Measurements from ENCODE around the gene SDHC. TPM values are rescaled to one million over a fixed set of nuclear protein-coding genes. Genes with fewer than 3 reads are reported as not detected.
"Not testable (repeated sequence)": the region's sequence is repeated elsewhere in the genome, so short reads cannot be mapped to it uniquely, and the experiment has no call there.

The SDHC gene
- polyA plus RNA-seq, 10 donors: 120 to 148 (median 133) TPM

GRCh38 chr1:161307892-161308638, 6.1 kb upstream of the SDHC start:
- no peak for DNase-seq

- no peak for DNase-seq
Observed at GRCh38 chr1:161309868-161310267, 4.3 kb upstream of the SDHC start, which contains the start of gene MPZ. MPZ (minus strand) TSS chr1:161309968; CDS start chr1:161309905, 63 bp downstream.

DNA sequence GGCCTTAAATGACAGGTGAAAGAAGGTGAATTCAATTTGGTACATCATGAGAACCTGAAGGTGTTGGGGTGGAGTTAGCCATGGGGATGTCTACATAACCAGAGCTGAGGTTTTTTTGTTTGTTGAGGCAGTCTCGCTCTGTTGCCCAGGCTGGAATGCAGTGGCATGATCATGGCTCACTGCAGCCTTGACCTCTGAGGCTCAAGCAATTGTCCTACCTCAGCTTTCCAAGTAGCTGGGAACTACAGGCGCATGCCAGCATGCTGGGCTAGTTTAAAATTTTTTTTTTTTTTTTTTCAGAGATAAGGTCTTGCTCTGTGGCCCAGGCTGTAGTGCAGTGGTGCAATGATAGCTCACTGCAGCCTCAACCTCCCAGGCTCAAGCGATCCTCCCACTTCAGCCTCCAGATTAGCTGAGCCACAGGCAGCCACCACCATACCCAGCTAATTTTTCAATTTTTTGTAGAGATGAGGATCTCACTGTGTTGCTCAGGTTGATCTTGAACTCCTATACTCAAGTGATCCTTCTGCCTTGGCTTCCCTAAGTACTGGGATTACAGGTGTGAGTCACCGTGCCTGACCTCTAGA, 2.5 kb upstream of the SDHC start:
- no peak for DNase-seq

GRCh38 chr1:161313554-161314200, 504 bp upstream of the SDHC start:
- DNase-seq: no peak

GRCh38 chr1:161315841-161316674, 1.9 kb downstream of the SDHC start:
- not testable (repeated sequence) for DNase-seq

GRCh38 chr1:161324020-161324419, 9.8 kb downstream of the SDHC start:
- no peak for DNase-seq

DNA sequence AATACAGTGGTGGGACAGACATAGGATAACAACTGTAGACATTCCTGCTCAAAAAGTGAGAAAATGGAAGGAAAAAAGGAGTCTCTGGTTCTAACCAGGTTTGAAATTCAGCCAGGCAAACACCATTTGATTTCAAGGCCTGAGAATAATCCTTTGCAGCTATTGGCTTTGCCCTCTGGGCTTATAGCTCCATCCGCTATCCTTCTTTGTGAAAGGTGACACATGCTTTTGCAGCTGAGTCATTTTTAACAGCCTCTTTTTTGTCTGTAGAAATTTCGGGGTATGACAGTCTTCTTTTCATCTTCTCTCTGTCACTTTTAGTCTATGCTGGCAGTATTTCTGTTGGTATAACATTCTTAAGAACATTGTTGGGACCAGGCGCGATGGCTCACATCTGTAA, 16.2 kb downstream of the SDHC start:
- DNase-seq: no peak

DNA sequence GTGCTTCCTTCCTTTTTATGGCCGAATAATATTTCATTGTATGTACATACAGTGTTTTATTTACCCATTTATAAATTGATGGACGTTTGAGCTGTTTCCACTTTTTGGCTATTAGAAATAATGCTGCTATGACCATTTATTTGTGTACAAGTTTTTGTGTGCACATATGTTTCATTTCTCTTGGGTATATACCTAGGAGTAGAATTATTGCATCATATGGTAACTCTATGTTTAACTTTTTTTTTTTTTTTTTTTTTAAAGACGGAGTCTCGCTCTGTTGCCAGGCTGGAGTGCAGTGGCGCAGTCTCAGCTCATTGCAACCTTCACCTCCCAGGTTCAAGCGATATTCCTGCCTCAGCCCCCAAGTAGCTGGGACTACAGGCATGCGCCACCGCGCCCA, 19.0 kb downstream of the SDHC start:
- no peak for DNase-seq

DNA sequence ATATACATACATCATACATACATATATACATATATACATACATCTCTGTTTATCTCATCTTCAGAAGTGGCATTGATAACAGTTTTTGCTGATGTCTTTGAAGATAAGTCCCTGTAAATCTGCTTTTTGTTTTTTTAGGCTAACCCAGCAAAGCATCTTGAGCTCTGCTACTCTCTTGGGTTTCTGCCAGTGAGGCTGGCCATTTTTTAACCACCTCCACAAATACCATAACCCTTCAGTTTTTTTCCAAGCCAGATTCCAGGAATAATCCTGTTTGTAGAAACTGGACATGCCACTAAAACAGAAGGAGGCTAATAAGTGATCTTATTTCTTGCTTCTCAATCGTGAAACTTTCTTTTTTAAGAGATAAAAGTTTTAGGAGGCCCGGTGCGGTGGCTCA, 21.6 kb downstream of the SDHC start:
- no peak for DNase-seq

DNA sequence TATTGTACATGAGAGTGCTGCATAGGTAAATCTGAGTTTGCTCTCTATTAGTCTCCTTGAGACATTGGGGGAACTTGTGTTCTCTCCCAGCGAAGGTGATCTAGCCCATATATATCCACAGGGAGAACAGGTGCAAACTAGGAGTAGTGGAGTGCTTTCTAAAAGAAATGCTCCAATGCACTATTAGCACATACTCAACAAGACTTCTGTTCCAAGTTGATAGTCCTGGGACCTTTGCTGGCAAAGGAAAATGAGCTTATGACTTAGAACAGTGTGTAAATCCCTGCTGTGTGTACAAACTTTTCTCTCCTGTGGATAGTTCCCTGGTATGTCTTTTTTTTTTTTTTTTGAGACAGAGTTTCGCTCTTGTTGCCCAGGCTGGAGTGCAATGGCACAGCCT, 28.0 kb downstream of the SDHC start:
- DNase-seq: no peak

GRCh38 chr1:161342821-161343220, 28.6 kb downstream of the SDHC start:
- DNase-seq: no peak

- no peak for DNase-seq
Observed at GRCh38 chr1:161350671-161351070, 36.5 kb downstream of the SDHC start.

GRCh38 chr1:161351482-161351881, 37.3 kb downstream of the SDHC start:
- no peak for DNase-seq

DNA sequence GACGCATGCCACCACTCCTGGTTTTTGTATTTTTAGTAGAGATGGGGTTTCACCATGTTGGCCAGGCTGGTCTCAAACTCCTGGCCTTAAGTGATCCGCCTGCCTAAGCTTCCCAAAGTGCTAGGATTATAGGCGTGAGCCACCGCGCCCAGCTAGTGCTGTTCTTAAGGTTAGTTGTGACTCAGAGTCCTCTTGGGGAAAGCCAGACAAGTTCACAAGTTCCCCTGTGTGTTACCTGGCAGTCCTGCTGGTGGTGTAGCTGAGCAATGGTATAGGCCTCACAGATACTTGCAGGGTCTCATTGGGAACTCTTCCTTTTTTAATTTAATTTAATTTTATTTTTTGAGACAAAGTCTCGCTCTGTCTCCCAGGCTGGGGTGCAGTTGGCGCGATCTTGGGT, 42.9 kb downstream of the SDHC start:
- DNase-seq: no peak

- peak in 1 of 3 donors; percentile 22 for DNase-seq
Observed at GRCh38 chr1:161359291-161359690, 45.1 kb downstream of the SDHC start.

- no peak for DNase-seq
Observed at GRCh38 chr1:161364332-161364731, 50.2 kb downstream of the SDHC start.

- DNase-seq: no peak
Observed at GRCh38 chr1:161365207-161365606, 51.0 kb downstream of the SDHC start.

- peak; percentile 30 to 67 (median 50) for DNase-seq
Observed at GRCh38 chr1:161367684-161368400, 53.7 kb downstream of the SDHC start, which contains the start of gene CFAP126. CFAP126 (minus strand) TSS chr1:161367876; CDS start chr1:161367868, 8 bp downstream.

DNA sequence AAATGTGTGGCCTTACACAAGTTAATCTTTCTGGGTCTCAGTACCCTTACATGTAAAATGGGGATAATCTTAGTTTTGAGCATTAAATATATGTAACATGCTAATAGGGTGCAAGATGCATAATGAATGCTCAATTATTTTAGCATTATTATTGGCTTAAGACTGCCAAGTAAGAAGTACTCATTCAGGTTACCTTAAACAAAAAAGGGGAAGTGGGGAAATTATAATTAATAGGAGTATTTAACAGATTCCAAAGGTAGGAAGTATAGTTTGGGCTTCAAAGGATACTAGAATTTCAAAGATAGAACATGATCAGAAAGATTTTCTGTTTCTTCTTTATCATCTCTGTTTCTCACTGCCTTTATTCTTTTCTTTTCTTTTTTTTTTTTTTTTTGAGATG, 59.3 kb downstream of the SDHC start:
- no peak for DNase-seq

GRCh38 chr1:161374373-161374772, 60.2 kb downstream of the SDHC start:
- no peak for DNase-seq

- DNase-seq: no peak
Observed at GRCh38 chr1:161378014-161378413, 63.8 kb downstream of the SDHC start.
